Keratinocyte (primary cell): ENCODE results near the gene TEX12.
A peak's percentile ranks its signal among the peaks of the same experiment; 100 is the strongest.

Experiments used
- EZH2 ChIP-seq: IDR thresholded peaks from one replicate; pipeline ENCODE4 v1.6.1; 2012; ENCODE audit warnings: inconsistent platforms, mild to moderate bottlenecking, low read length, moderate library complexity
- TF ChIP-seq, protein P1 (sequence below), 3 experiments: IDR thresholded peaks in 1 of 3; conservative IDR thresholded peaks in 1 of 3; optimal IDR thresholded peaks in 1 of 3; 2 replicates in 2 of 3; 3 replicates in 1 of 3; pipeline versions ENCODE3 to v1.5.1; 2011; ENCODE audit warnings: low read length in 3 of 3, mild to moderate bottlenecking in 3 of 3, moderate library complexity in 2 of 3, control low read depth in 1 of 3, inconsistent platforms in 1 of 3; ENCODE audit not compliant: insufficient read depth in 2 of 3; ENCODE audit errors: extremely low read depth in 1 of 3

DNA sequence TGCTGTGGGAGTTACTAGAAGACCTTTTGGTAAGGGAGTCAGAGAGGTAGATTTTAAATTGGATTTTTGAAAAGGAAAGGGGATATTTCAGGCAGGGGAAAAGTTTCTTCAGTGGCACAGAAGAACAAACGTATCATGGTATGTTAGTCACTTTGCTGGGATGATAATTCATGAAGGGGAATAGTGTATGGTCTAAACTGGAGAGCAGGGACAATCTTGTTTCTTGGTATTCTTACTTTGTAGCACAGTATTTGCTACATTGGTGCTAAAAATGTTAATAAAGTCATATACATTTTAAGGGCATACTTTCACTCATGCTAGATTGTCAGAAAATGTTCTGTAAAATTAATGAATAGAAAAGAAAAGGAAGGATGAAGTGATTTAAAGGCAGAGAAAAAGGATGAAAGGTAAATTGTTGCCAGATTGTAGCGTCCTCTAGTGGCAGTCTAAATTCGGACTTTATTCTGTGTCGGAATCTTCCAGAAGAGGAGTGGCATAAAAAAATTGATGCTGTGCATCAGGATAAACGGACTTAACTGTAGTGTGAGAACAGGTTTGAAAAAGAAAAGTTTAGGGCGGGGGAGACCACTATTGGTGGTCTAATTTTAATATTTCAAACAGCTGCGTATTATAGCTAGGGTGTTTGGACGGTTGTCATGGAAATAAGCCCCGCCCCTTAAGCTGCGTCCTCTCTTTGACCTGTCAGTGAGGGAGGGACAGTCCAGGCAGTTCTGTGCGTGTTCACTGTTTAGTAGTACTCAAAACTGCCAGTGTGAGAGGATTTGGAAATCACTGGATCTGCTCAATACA, 7.8 kb downstream of the TEX12 start, which contains the start of gene BCO2:
- TF ChIP-seq, protein P1, sequence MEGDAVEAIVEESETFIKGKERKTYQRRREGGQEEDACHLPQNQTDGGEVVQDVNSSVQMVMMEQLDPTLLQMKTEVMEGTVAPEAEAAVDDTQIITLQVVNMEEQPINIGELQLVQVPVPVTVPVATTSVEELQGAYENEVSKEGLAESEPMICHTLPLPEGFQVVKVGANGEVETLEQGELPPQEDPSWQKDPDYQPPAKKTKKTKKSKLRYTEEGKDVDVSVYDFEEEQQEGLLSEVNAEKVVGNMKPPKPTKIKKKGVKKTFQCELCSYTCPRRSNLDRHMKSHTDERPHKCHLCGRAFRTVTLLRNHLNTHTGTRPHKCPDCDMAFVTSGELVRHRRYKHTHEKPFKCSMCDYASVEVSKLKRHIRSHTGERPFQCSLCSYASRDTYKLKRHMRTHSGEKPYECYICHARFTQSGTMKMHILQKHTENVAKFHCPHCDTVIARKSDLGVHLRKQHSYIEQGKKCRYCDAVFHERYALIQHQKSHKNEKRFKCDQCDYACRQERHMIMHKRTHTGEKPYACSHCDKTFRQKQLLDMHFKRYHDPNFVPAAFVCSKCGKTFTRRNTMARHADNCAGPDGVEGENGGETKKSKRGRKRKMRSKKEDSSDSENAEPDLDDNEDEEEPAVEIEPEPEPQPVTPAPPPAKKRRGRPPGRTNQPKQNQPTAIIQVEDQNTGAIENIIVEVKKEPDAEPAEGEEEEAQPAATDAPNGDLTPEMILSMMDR (optimal IDR thresholded peaks at IDR 0.05 in 1 of 3, IDR thresholded peaks at IDR 0.05 in 1 of 3, conservative IDR thresholded peaks at IDR 0.05 in 1 of 3; ENCODE audit: extremely low read depth in 1 of 3, insufficient read depth in 2 of 3, low read length in 3 of 3), result peak in 2 of 3 experiments; percentile 78 to 84
- TF ChIP-seq EZH2, result no peak
